Measurements from ENCODE around the gene ZNHIT2. TPM values are rescaled to one million over a fixed set of nuclear protein-coding genes. Genes with fewer than 3 reads are reported as not detected.
A peak's percentile ranks its signal among the peaks of the same experiment; 100 is the strongest.

Gene ZNHIT2
- total RNA-seq, 1 donor from 2014 or later, result 35.3 TPM

DNA sequence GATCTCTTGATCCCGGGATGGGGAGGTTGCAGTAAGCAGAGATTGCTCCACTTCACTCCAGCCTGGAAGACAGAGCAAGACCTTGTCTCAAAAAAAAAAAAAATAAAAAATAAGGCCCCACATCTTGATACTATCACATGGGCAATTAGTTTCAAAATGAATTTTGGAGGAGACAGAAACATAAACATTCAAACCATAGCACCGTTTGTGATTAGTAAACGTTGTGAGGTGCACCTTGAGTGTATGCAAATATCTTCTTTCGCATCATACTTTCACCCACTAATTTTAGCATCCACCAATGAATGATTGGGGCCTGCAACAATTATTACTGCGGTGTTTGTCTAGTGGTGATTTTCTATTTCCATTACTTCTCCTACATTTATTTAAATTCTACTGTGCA lies 41.5 kb upstream of the ZNHIT2 start:
- H3K4me1 ChIP-seq, result no peaks in the 10 kb centered on the region
- TF ChIP-seq CTCF (IDR thresholded peaks at IDR 0.05), result no peak
- H3K27me3 ChIP-seq, result no peaks in the 10 kb centered on the region
- H3K36me3 ChIP-seq, result no peaks in the 10 kb centered on the region
- no peaks in the 10 kb centered on the region for H3K9me3 ChIP-seq
- peak in 1 of 2 donors; percentile 12 for DNase-seq (ENCODE audit: low spot score in 2 of 2)
- H3K27ac ChIP-seq, result no peak overlapping the region
- H3K4me3 ChIP-seq, result no peak overlapping the region
- intact Hi-C loops (cut with DNase I), result no loop called here

DNA sequence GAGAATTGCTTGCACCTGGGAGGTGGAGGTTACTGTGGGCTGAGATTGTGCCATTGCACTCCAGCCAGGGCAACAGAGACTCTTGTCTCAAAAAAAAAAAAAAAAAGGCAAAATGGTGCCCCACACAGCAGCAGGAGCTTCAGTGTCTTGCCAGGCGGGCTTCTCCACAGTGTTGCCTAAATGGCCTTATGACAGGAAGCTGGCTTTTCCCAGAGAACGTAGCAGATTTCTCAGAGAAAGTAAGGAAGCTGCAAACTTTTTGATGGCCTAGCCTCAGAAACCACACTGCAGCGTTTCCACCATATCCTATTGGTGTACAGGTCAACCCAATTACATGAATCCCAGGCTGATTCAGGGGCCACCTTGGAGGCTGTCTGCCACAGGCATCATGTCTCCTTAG lies 39.8 kb upstream of the ZNHIT2 start:
- TF ChIP-seq CTCF (IDR thresholded peaks at IDR 0.05), result no peak
- DNase-seq (ENCODE audit: low spot score in 2 of 2), result no peak
- Histone ChIP-seq H3K36me3 (no peaks in the 10 kb centered on the region), H3K4me1 (no peaks in the 10 kb centered on the region), H3K27me3 (no peaks in the 10 kb centered on the region), H3K4me3 (no peak overlapping the region), H3K27ac (no peak overlapping the region), H3K9me3 (no peaks in the 10 kb centered on the region)
- intact Hi-C loops (cut with DNase I), result no loop called here

DNA sequence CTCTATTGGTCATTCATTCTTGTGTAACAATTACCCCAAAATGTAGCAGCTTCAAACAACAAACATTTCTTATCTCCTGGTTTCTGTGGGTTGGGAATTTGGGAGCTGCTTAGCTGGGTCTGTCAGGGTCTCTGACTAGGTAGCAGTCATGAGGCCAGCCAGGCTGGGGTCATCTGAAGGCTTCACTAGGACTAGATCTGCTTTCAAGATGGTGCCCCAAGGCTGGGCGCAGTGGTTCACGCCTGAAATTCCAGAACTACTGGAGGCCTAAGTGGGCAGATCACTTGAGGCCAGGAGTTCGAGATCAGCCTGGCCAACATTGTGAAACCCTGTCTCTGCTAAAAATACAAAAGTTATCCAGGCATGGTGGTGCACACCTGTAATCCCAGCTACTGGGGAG lies 39.4 kb upstream of the ZNHIT2 start:
- Histone ChIP-seq H3K27me3 (no peaks in the 10 kb centered on the region), H3K4me1 (no peaks in the 10 kb centered on the region), H3K36me3 (no peaks in the 10 kb centered on the region), H3K4me3 (no peak overlapping the region), H3K27ac (no peak overlapping the region), H3K9me3 (no peaks in the 10 kb centered on the region)
- no peak for TF ChIP-seq CTCF (IDR thresholded peaks at IDR 0.05)
- peak in 1 of 2 donors; percentile 57 for DNase-seq (ENCODE audit: low spot score in 2 of 2)
- intact Hi-C loops (cut with DNase I), result no loop called here

- TF ChIP-seq CTCF (IDR thresholded peaks at IDR 0.05), result no peak
- H3K27me3 ChIP-seq, result no peaks in the 10 kb centered on the region
- no peak overlapping the region for H3K4me3 ChIP-seq
- no peak overlapping the region for H3K27ac ChIP-seq
- intact Hi-C loops (cut with DNase I), result no loop called here
- no peaks in the 10 kb centered on the region for H3K36me3 ChIP-seq
- H3K9me3 ChIP-seq, result no peaks in the 10 kb centered on the region
- no peaks in the 10 kb centered on the region for H3K4me1 ChIP-seq
- no peak for DNase-seq (ENCODE audit: low spot score in 2 of 2)
These were observed 38.8 kb upstream of the ZNHIT2 start for GRCh38 chr11:65156256-65156655.

GRCh38 chr11:65152122-65152521 lies 34.6 kb upstream of the ZNHIT2 start:
- no peak for TF ChIP-seq CTCF (IDR thresholded peaks at IDR 0.05)
- H3K4me1 ChIP-seq, result peaks cover 0 to 11% of the 10 kb centered on the region in 2 donors
- no peaks in the 10 kb centered on the region for H3K27me3 ChIP-seq
- no peaks in the 10 kb centered on the region for H3K9me3 ChIP-seq
- H3K27ac ChIP-seq, result peak overlapping the region in 1 of 2 donors; percentile 6
- intact Hi-C loops (cut with DNase I), result no loop called here
- no peak overlapping the region for H3K4me3 ChIP-seq
- DNase-seq (ENCODE audit: low spot score in 2 of 2), result no peak
- H3K36me3 ChIP-seq, result no peaks in the 10 kb centered on the region

DNA sequence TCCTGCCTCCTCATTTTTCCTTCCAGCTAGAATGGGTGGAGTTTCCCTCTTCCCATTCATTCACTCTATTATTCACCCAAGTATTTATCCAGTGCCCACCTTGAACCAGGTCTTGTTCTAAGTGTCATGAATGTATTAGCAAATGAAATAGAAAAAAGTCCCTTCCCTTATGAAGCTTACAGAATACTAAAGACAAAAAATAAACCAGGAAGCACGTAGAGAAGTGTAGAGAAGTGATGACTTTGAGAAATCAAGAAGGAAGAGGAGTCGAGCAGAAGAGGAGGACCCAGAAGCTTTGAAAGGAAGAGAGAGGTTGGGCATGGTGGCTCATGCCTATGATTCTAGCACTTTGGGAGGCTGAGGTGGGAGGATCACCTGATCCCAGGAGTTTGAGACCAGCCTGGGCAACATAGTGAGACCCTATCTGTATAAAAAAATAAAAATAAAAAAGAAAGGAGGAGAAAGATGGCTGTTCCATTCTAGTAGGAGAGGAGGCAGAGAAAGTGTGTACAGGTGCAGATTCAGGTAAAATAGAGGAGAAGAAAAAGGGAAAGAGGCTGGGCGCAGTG lies 33.9 kb upstream of the ZNHIT2 start:
- no peaks in the 10 kb centered on the region for H3K9me3 ChIP-seq
- peak overlapping the region; percentile 68 to 73 for H3K27ac ChIP-seq
- intact Hi-C loops (cut with DNase I), result loop anchor here (2.0 kb wide), 1 partner anchor 17 kb away; the partner anchor contains the start of gene SYVN1
- H3K4me1 ChIP-seq, result peaks cover 0 to 11% of the 10 kb centered on the region in 2 donors
- no peaks in the 10 kb centered on the region for H3K27me3 ChIP-seq
- H3K36me3 ChIP-seq, result no peaks in the 10 kb centered on the region
- no peak for TF ChIP-seq CTCF (IDR thresholded peaks at IDR 0.05)
- H3K4me3 ChIP-seq, result no peak overlapping the region
- peak in 1 of 2 donors; percentile 40 for DNase-seq (ENCODE audit: low spot score in 2 of 2)

All from ascending aorta (tissue), 2 donors.